AG04450 (cell line): Measurements from ENCODE around the gene KMT2B. TPM values are rescaled to one million over a fixed set of nuclear protein-coding genes. Genes with fewer than 3 reads are reported as not detected.

Experiments
- CTCF ChIA-PET: fragments of 300-600, 350-600 bp; formaldehyde crosslinking; extraction: SDS; loops from one replicate; lab custom pipeline; 2022; ENCODE audit warnings: antibody characterized with exemption, inconsistent platforms; lab: Charles Lee
- POLR2A ChIA-PET: fragments of 350-600 bp; formaldehyde crosslinking; extraction: SDS; loops from one replicate; lab custom pipeline; 2021; ENCODE audit warnings: antibody characterized with exemption, inconsistent platforms; lab: Yijun Ruan, JAX
- DNase-seq: peaks from one replicate; pipeline ENCODE4 v3.0.0-alpha.2; 2011; ENCODE audit warnings: low read depth, low spot score
- H3K27ac ChIP-seq: one replicate; pipeline ENCODE4 v1.5.1; 2012; ENCODE audit warnings: low read depth, low read length, control low read depth
- H3K27me3 ChIP-seq: one replicate; pipeline ENCODE4 v1.6.0; 2012; ENCODE audit warnings: low read length; ENCODE audit not compliant: control insufficient read depth, insufficient read depth
- H3K4me3 ChIP-seq: 2 replicates; pipeline ENCODE4 v1.5.1; 2011; ENCODE audit warnings: mild to moderate bottlenecking, low read depth, low read length, control low read depth
- H3K9me3 ChIP-seq: 2 replicates; pipeline ENCODE4 v1.5.1; 2012; ENCODE audit warnings: low read length; ENCODE audit not compliant: control insufficient read depth, insufficient read depth
- CTCF ChIP-seq: IDR thresholded peaks from 2 replicates; pipeline ENCODE4 v1.5.1; 2011; ENCODE audit warnings: low read depth, low read length, control low read depth, inconsistent platforms
- polyA plus RNA-seq: library from polyadenylated mRNA; depleted of rRNA; stranded (reverse); fragments of >200 nt; gene quantifications from 2 replicates; pipeline ENCODE4 v1.2.3, GENCODE V29; 2011

KMT2B gene
- polyA plus RNA-seq, 1 experiment, result 6.1 TPM

DNA sequence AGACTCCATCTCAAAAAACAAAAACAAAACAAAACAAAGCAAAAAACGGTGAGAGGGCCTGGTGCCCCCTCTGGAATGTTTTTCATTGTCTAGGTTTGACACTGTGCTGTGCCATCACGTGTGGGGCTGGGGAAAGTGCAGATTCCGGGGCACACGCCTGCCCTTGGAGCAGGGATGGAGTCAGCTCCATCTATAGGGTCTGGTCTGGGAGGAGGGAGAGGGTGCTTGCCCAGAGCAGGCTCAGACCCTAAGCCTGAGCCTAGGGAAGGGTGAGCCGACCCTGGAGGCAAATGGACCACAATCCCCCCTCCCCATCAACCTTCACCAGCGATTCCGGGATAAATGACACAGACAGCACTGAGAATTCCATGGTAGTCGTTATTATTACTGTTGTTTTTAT lies 24.4 kb upstream of the KMT2B start:
- no peak for DNase-seq
- POLR2A ChIA-PET, result no interaction called here
- CTCF ChIA-PET, result interaction anchor here (0.9 to 3.2 kb wide), 12 partner anchors 9 to 203 kb away, joined by 3 to 23 read pairs (median 4); partner anchors contain the start of gene LIN37
- Histone ChIP-seq H3K27me3 (peaks cover 4% of the 10 kb centered on the region), H3K9me3 (no peaks in the 10 kb centered on the region), H3K27ac (no peak overlapping the region), H3K4me3 (no peak overlapping the region)
- TF ChIP-seq CTCF, result no peak

GRCh38 chr19:35693835-35694599 lies 23.8 kb upstream of the KMT2B start:
- Histone ChIP-seq H3K27ac (no peak overlapping the region), H3K9me3 (no peaks in the 10 kb centered on the region), H3K4me3 (no peak overlapping the region), H3K27me3 (peaks cover 4% of the 10 kb centered on the region)
- ChIA-PET POLR2A (no interaction called here), CTCF (interaction anchor here (0.8 to 3.2 kb wide), 14 partner anchors 9 to 126 kb away, joined by 3 to 22 read pairs (median 4); partner anchors contain the start of genes LIN37, PSENEN and U2AF1L4)
- peak; percentile 99 for TF ChIP-seq CTCF
- DNase-seq, result peak; percentile 54

GRCh38 chr19:35695895-35696422 lies 21.8 kb upstream of the KMT2B start:
- POLR2A ChIA-PET, result no interaction called here
- no peak overlapping the region for H3K27ac ChIP-seq
- TF ChIP-seq CTCF, result no peak
- no peak for DNase-seq
- H3K4me3 ChIP-seq, result no peak overlapping the region
- H3K9me3 ChIP-seq, result no peaks in the 10 kb centered on the region
- CTCF ChIA-PET, result interaction anchor here (0.8 to 1.5 kb wide), 2 partner anchors 12 to 123 kb away, joined by 4 to 5 read pairs; no protein-coding TSS in a partner anchor
- peaks cover 4% of the 10 kb centered on the region for H3K27me3 ChIP-seq

DNA sequence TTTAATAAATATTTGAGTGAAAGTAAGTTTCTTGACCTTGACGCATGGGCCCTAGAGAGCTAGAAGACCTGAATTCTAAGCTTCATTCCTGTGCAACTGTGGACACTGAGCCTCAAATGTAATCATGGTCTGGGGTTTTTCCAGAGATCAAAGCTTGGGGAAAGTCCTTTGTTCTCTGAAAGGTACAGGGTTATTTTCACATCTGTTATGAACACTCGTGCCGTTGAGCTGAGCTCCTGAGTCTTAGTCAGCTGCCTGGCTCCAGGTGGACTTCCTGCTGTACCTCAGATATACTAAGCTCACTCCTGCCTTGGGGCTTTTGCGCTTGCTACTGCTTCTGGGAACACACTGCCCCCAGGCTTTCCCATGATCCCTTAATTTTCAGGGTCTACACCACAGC lies 21.0 kb upstream of the KMT2B start:
- ChIA-PET CTCF (interaction anchor here (0.8 to 1.5 kb wide), 2 partner anchors 11 to 122 kb away, joined by 4 to 5 read pairs; no protein-coding TSS in a partner anchor), POLR2A (no interaction called here)
- no peak for TF ChIP-seq CTCF
- Histone ChIP-seq H3K4me3 (no peak overlapping the region), H3K27ac (no peak overlapping the region), H3K9me3 (no peaks in the 10 kb centered on the region), H3K27me3 (peaks cover 4% of the 10 kb centered on the region)
- DNase-seq, result no peak
